Activated B cell treated with CpG ODN at 0.5 μM for 24 hours (primary cell): ENCODE measurements around the gene DENND6B. TPM values are rescaled to one million over a fixed set of nuclear protein-coding genes. Genes with fewer than 3 reads are reported as not detected.

Experiments used
- ATAC-seq: fragments of 200-7000 bp; cut with Tn5 transposase; one replicate; pipeline ENCODE4 v1.10.0; 2021; ENCODE audit warnings: low read depth, mild to moderate bottlenecking, moderate library complexity
- CTCF ChIA-PET: fragments of 350-600 bp; sonication (Branson Sonifier 250); formaldehyde crosslinking; loops from one replicate; lab custom pipeline; 2021; ENCODE audit warnings: antibody characterized with exemption; lab: Charles Lee
- POLR2A ChIA-PET: fragments of 350-600 bp; sonication (Branson Sonifier 250); formaldehyde crosslinking; loops from one replicate; lab custom pipeline; 2021; ENCODE audit warnings: antibody characterized with exemption; lab: Charles Lee
- DNase-seq: peaks from one replicate; pipeline ENCODE4 v3.0.0; 2022
- H3K27ac Mint-ChIP-seq: one replicate; pipeline ENCODE4 v1.8.0; 2020; ENCODE audit warnings: mixed read lengths
- H3K27me3 Mint-ChIP-seq: one replicate; pipeline ENCODE4 v1.8.0; 2021; ENCODE audit warnings: mixed read lengths
- H3K36me3 Mint-ChIP-seq: one replicate; pipeline ENCODE4 v1.8.0; 2021; ENCODE audit warnings: low read depth, mixed read lengths
- H3K4me1 Mint-ChIP-seq: one replicate; pipeline ENCODE4 v1.8.0; 2021; ENCODE audit warnings: mixed read lengths
- H3K4me3 Mint-ChIP-seq: one replicate; pipeline ENCODE4 v1.8.0; 2020; ENCODE audit warnings: mild to moderate bottlenecking, mixed read lengths
- H3K9me3 Mint-ChIP-seq: one replicate; pipeline ENCODE4 v1.8.0; 2020; ENCODE audit warnings: mixed read lengths
- CTCF ChIP-seq: fragments of 200-600 bp; IDR thresholded peaks from one replicate; pipeline ENCODE4 v1.8.0; 2022; ENCODE audit warnings: antibody characterized with exemption, mild to moderate bottlenecking
- intact Hi-C: fragments of 100-400 bp; cut with micrococcal nuclease; formaldehyde crosslinking; loops from one replicate; pipeline ENCODE4 v1.15.1; 2024
- total RNA-seq: library from RNA; stranded (reverse); gene quantifications from 2 replicates; pipeline ENCODE4 v1.2.3, GENCODE V29; 2022

The DENND6B gene
- total RNA-seq, 1 donor from 2014 or later = 5.2 TPM

DNA sequence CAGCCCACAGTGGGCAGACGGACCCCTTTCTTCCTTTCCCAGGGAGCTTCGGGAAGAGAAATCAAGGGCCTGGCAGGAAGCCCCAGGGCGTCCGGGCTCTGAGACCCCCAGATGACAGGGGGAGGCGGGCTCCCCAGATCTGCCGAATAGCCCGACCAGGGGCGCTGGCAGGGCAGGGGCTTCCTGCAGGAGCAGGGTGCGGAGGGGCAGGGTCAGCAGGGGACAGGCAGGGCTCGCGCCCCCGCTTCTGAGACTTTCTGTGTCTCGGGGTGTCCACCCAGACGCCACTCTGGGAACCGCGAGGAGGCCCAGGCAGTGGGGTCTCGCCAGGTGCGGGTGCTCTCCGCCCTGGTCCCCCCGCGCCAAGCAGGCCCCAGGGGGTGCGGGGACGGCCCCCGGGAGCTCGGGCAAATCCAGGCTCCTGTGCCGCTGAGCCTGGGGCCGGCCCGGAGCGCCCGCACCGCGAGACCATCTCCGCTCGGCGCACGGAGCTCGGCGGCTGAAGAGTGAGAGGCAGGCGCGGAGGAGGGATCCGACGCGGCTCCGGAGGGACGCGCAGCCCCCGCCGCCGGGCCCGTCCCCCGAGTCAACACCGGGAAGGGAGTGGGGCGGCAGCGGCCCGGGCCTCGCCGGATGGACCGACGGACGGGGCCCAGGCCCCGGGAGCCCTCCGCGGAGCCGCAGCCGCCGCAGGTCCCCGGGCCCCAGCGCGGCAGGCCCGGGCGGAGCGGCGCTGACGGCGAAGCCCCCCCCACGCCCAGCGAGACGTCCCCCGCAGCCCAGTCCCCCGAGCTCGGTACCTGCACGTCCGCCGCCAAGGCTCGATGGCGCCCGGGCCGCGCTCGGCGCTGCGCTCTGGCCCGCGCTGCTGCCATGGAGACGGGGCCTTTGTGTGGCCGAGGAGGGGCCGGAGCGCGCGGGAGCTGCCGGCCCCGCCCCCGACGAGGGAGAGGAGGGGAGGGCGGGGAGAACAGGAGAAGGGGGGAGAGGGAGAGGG lies 19.8 kb downstream of the DENND6B start, which contains the start of gene PLXNB2:
Gene PLXNB2, minus strand, starts transcription at position 894 of the 997 bp plus-strand sequence. CDS start 17,062 bp downstream, outside the sequence.
- no peak within 1 kb of the TSS for H3K27ac Mint-ChIP-seq
- H3K4me1 Mint-ChIP-seq = peaks cover 52% of the 10 kb centered on the region
- H3K27me3 Mint-ChIP-seq = no peaks in the 10 kb centered on the region
- ATAC-seq (peak; percentile 45), DNase-seq (no peak)
- ChIA-PET POLR2A (interaction anchor here (0.6 to 4.9 kb wide), 13 partner anchors 8 to 382 kb away, joined by 3 to 74 read pairs (median 5); partner anchors contain the start of genes DENND6B and TUBGCP6), CTCF (interaction anchor here (1.5 to 1.8 kb wide), 2 partner anchors 13 to 19 kb away, joined by 3 to 5 read pairs; partner anchors contain the start of gene DENND6B)
- intact Hi-C loops = no loop called here
- no peak for TF ChIP-seq CTCF
- H3K36me3 Mint-ChIP-seq = no peaks in the 10 kb centered on the region
- no peaks in the 10 kb centered on the region for H3K9me3 Mint-ChIP-seq
- peak within 1 kb of the TSS; percentile 38 for H3K4me3 Mint-ChIP-seq

- ChIA-PET POLR2A (interaction anchor here (0.6 to 4.9 kb wide), 10 partner anchors 9 to 381 kb away, joined by 3 to 74 read pairs (median 4); no protein-coding TSS in a partner anchor), CTCF (interaction anchor here (0.6 to 2.5 kb wide), 4 partner anchors 12 to 30 kb away, joined by 3 to 8 read pairs (median 4); partner anchors contain the start of gene DENND6B)
- intact Hi-C loops = loop anchor here (1.0 kb wide), 1 partner anchor 8 kb away; no protein-coding TSS in a partner anchor
Observed at GRCh38 chr22:50305923-50306566, 20.8 kb downstream of the DENND6B start.

DNA sequence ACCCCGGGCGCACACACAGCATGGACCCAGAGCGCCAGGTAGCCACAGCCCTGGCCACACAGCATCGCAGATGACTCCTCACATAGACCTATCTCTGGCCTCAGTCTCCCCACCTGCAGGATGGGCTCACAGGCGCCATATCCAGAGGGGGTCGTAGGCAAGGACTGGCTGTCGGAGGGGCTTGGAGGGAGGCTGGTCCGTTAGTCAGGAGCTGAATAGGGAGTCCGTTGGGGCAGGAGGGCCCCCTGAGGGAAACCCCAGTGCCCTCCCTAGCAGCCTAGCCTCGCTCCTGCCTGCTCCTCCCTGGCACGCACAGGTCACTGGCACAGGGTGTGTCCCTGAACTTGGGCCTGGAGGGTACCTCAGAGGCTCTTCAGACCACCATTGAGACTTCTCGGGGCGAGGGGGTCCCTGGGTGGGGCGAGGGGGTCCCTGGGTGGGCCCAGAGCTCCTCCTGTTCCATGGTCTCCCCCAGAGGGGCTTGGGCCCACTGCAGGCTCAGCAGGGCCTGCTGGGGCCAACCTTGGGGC lies 21.4 kb downstream of the DENND6B start:
- DNase-seq = no peak
- intact Hi-C loops = loop anchor here (1.0 kb wide), 1 partner anchor 9 kb away; no protein-coding TSS in a partner anchor
- ChIA-PET CTCF (interaction anchor here (0.7 to 2.5 kb wide), 3 partner anchors 11 to 53 kb away, joined by 3 to 8 read pairs (median 3); no protein-coding TSS in a partner anchor), POLR2A (interaction anchor here (0.8 to 4.9 kb wide), 8 partner anchors 9 to 380 kb away, joined by 3 to 74 read pairs (median 4); partner anchors contain the start of gene DENND6B)
- TF ChIP-seq CTCF = no peak
- no peaks in the 10 kb centered on the region for H3K9me3 Mint-ChIP-seq
- H3K27ac Mint-ChIP-seq = no peak overlapping the region
- peaks cover 2% of the 10 kb centered on the region for H3K27me3 Mint-ChIP-seq
- peaks cover 63% of the 10 kb centered on the region for H3K4me1 Mint-ChIP-seq
- peak overlapping the region; percentile 78 for H3K4me3 Mint-ChIP-seq
- H3K36me3 Mint-ChIP-seq = no peaks in the 10 kb centered on the region
- no peak for ATAC-seq

More at GRCh38 chr22:50305923-50306566, 20.8 kb downstream of the DENND6B start:
- Mint-ChIP-seq H3K4me1 (peaks cover 59% of the 10 kb centered on the region), H3K9me3 (no peaks in the 10 kb centered on the region), H3K36me3 (no peaks in the 10 kb centered on the region), H3K27ac (peak overlapping the region; percentile 63), H3K27me3 (peaks cover under 1% of the 10 kb centered on the region), H3K4me3 (peak overlapping the region; percentile 78)
- no peak for TF ChIP-seq CTCF
- ATAC-seq (peak; percentile 45), DNase-seq (no peak)

GRCh38 chr22:50304528-50305392 lies 22.1 kb downstream of the DENND6B start:
- POLR2A ChIA-PET = interaction anchor here (0.8 to 4.9 kb wide), 8 partner anchors 10 to 261 kb away, joined by 3 to 74 read pairs (median 9); partner anchors contain the start of genes DENND6B and HDAC10

More at GRCh38 chr22:50304528-50305392, 22.1 kb downstream of the DENND6B start:
- CTCF ChIA-PET = interaction anchor here (0.7 to 2.5 kb wide), 4 partner anchors 14 to 54 kb away, joined by 3 to 8 read pairs (median 4); partner anchors contain the start of gene HDAC10
- Mint-ChIP-seq H3K27me3 (peaks cover 2% of the 10 kb centered on the region), H3K27ac (peak overlapping the region; percentile 63), H3K4me3 (peak overlapping the region; percentile 59), H3K36me3 (no peaks in the 10 kb centered on the region), H3K9me3 (no peaks in the 10 kb centered on the region), H3K4me1 (peaks cover 63% of the 10 kb centered on the region)
- peak; percentile 18 for ATAC-seq
- intact Hi-C loops = loop anchor here (1.0 kb wide), 3 partner anchors 10 to 14 kb away; no protein-coding TSS in a partner anchor
- no peak for TF ChIP-seq CTCF
- no peak for DNase-seq
